Activated CD8-positive, alpha-beta T cell treated with anti-CD3 and anti-CD28 coated beads for 36 hours (primary cell): ENCODE data around the gene OR4N2. TPM values are rescaled to one million over a fixed set of nuclear protein-coding genes. Genes with fewer than 3 reads are reported as not detected.
"Not testable (repeated sequence)": the region's sequence is repeated elsewhere in the genome, so short reads cannot be mapped to it uniquely, and the experiment has no call there.

ENCODE experiments used
- ATAC-seq: fragments of 200-7000 bp; cut with Tn5 transposase; one replicate; pipeline ENCODE4 v1.10.0; 2021; ENCODE audit warnings: mild to moderate bottlenecking, moderate library complexity
- CTCF ChIA-PET: fragments of 350-600 bp; sonication (Branson Sonifier 250); formaldehyde crosslinking; loops from one replicate; lab custom pipeline; 2021; ENCODE audit warnings: antibody characterized with exemption; lab: Charles Lee
- POLR2A ChIA-PET: fragments of 350-600 bp; sonication (Branson Sonifier 250); formaldehyde crosslinking; loops from one replicate; lab custom pipeline; 2021; ENCODE audit warnings: antibody characterized with exemption; lab: Charles Lee
- DNase-seq: peaks from one replicate; pipeline ENCODE4 v3.0.0-alpha.2; 2020
- H3K27ac Mint-ChIP-seq: one replicate; pipeline ENCODE4 v1.8.0; 2021; ENCODE audit warnings: mild to moderate bottlenecking, mixed read lengths
- H3K27me3 Mint-ChIP-seq: one replicate; pipeline ENCODE4 v1.8.0; 2021; ENCODE audit warnings: mixed read lengths
- H3K36me3 Mint-ChIP-seq: one replicate; pipeline ENCODE4 v1.8.0; 2021; ENCODE audit warnings: low read depth, mixed read lengths
- H3K4me1 Mint-ChIP-seq: one replicate; pipeline ENCODE4 v1.8.0; 2021; ENCODE audit warnings: low read depth, mixed read lengths
- H3K4me3 Mint-ChIP-seq: one replicate; pipeline ENCODE4 v1.8.0; 2021; ENCODE audit warnings: mild to moderate bottlenecking, moderate library complexity, mixed read lengths
- H3K9me3 Mint-ChIP-seq: one replicate; pipeline ENCODE4 v1.8.0; 2021; ENCODE audit warnings: mixed read lengths
- intact Hi-C: fragments of 100-400 bp; cut with micrococcal nuclease; formaldehyde crosslinking; loops from one replicate; pipeline ENCODE4 v1.10.0; 2022
- total RNA-seq, 2 experiments: library from RNA; stranded (reverse); gene quantifications; one replicate each; pipeline ENCODE4 v1.2.3, GENCODE V29; 2021
- TF ChIP-seq, protein P1 (sequence below): fragments of 200-600 bp; IDR thresholded peaks from one replicate; pipeline ENCODE4 v1.8.0; 2022; ENCODE audit warnings: antibody characterized with exemption, mild to moderate bottlenecking

The OR4N2 gene, protein sequence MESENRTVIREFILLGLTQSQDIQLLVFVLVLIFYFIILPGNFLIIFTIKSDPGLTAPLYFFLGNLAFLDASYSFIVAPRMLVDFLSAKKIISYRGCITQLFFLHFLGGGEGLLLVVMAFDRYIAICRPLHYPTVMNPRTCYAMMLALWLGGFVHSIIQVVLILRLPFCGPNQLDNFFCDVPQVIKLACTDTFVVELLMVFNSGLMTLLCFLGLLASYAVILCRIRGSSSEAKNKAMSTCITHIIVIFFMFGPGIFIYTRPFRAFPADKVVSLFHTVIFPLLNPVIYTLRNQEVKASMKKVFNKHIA
- not detected for total RNA-seq

DNA sequence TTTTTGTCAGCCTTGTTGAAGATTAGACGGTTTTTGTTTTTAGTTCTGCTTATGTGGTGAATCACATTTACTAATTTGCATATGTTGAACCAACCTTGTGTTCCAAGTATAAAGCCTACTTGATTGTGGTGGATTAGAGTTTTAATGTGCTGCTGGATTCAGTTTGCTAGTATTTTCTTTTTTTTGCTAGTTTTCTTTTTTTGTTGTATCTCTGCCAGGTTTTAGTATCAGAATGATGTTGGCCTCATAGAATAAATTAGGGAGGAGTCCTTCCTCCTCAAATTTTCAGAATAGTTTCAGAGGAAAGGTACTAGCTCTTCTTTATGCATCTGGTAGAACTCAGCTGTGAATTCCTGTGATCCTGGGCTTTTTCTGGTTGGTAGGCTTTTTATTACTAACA is at the start of gene OR4N2:
OR4N2 (plus strand) TSS at position 301 of the 400 bp plus-strand sequence. CDS start 23,679 bp downstream, outside the sequence.
- POLR2A ChIA-PET, H3K4me1 Mint-ChIP-seq: not testable (repeated sequence)

DNA sequence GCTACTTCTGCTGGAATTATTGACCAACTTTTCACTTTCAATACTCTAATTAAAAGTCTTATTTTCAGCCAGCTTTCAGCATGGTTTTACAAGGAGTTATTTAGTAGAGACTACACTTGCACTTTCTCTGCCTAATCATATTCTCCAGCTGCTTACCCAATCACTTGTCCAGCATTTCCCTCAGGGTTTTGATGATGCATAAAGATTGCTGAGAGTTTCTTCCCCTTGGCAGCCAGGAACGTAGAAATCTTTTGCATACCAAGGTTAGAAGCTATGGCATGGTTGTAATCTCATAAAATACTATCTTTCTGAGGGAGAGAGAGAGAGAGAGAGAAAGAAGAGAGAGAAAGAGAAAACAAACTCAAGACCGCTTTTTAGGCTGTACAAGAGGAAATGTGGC is 49.4 kb upstream of the OR4N2 start:
- H3K27me3 Mint-ChIP-seq = no peaks in the 10 kb centered on the region
- intact Hi-C loops = no loop called here
- TF ChIP-seq, protein P1, sequence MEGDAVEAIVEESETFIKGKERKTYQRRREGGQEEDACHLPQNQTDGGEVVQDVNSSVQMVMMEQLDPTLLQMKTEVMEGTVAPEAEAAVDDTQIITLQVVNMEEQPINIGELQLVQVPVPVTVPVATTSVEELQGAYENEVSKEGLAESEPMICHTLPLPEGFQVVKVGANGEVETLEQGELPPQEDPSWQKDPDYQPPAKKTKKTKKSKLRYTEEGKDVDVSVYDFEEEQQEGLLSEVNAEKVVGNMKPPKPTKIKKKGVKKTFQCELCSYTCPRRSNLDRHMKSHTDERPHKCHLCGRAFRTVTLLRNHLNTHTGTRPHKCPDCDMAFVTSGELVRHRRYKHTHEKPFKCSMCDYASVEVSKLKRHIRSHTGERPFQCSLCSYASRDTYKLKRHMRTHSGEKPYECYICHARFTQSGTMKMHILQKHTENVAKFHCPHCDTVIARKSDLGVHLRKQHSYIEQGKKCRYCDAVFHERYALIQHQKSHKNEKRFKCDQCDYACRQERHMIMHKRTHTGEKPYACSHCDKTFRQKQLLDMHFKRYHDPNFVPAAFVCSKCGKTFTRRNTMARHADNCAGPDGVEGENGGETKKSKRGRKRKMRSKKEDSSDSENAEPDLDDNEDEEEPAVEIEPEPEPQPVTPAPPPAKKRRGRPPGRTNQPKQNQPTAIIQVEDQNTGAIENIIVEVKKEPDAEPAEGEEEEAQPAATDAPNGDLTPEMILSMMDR = no peak
- POLR2A ChIA-PET = no interaction called here
- no peak overlapping the region for H3K27ac Mint-ChIP-seq
- no peak for ATAC-seq
- no peak overlapping the region for H3K4me3 Mint-ChIP-seq
- H3K9me3 Mint-ChIP-seq = no peaks in the 10 kb centered on the region
- DNase-seq = no peak
- no peaks in the 10 kb centered on the region for H3K4me1 Mint-ChIP-seq
- no peaks in the 10 kb centered on the region for H3K36me3 Mint-ChIP-seq
- CTCF ChIA-PET = no interaction called here

More for the DNA sequence above, at the start of gene OR4N2:
- H3K27ac Mint-ChIP-seq, ATAC-seq, CTCF ChIA-PET, intact Hi-C loops, H3K36me3 Mint-ChIP-seq, DNase-seq, H3K27me3 Mint-ChIP-seq, H3K9me3 Mint-ChIP-seq, H3K4me3 Mint-ChIP-seq: not testable (repeated sequence)

DNA sequence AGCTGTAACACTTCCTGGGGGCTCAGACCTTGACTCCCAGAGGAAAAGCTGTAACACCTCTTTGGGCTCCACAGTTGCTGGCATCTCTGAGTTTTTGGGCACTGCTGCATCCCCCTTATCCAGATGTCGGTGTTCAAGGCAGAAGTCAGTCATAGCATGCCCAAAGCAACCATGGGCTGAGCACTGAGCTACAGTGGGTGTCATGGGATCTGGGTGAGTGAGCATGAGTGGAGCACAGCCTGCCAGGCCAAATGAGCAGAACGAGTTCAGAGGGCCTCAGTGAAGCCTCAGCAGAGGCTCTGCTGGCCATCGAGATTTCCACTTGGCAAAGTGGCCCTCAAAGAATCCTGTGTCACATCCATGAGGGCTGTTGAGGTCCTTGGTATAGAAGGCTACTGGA is 32.1 kb upstream of the OR4N2 start:
- CTCF ChIA-PET, ATAC-seq, intact Hi-C loops, DNase-seq, H3K27me3 Mint-ChIP-seq, POLR2A ChIA-PET, H3K36me3 Mint-ChIP-seq, H3K4me3 Mint-ChIP-seq, H3K4me1 Mint-ChIP-seq, H3K27ac Mint-ChIP-seq: not testable (repeated sequence)
- H3K9me3 Mint-ChIP-seq = peaks cover 17% of the 10 kb centered on the region

DNA sequence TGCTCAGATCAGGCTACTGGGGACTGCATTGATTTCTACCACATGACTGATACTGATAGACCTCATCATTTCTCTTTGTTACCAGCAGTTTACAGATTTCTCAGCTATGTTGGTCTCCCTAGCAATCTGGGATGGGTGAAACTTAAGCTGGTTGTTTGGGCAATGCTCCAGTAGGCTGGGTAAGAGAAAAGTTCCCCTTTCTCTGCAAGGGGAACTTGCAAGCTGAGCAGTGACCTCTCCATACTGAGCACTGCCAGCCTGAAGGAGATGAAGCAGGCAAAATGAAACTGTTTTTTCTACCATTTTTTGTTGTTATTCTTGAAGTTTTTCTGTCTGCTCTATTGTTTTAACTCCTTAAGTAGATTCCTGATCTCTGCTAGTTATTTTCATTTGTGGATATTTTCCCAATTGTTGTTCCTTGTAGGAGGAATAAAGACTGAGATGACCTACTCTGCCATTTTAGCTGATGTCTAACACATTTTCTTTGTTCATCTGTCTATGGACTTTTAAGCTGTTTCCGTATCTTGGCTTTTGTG is 31.6 kb upstream of the OR4N2 start:
- intact Hi-C loops = no loop called here
- ChIA-PET POLR2A (no interaction called here), CTCF (no interaction called here)
- ATAC-seq = no peak
- Mint-ChIP-seq H3K4me3 (no peak overlapping the region), H3K27ac (no peak overlapping the region), H3K9me3 (peaks cover 15% of the 10 kb centered on the region), H3K27me3 (peaks cover 4% of the 10 kb centered on the region), H3K36me3 (no peaks in the 10 kb centered on the region), H3K4me1 (no peaks in the 10 kb centered on the region)
- no peak for DNase-seq
- TF ChIP-seq, protein P1 = no peak

DNA sequence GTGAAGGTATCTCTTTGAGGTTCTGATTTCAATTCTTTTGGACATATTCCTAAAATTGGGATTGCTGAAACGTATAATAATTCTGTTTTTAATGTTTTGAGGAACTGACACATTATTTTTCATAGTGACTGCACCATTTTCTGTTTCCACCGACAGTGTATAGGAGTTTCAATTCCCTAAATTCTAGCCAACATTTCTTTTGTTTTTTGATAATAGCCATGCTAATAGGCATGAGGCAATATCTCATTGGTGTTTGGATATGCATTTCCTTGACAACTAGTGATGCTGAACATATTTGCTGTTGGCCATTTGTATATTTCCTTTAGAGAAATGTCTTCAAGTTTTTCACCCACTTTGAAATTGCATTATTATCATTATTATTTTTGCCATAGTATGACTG is 31.1 kb upstream of the OR4N2 start:
- H3K4me3 Mint-ChIP-seq, POLR2A ChIA-PET, H3K36me3 Mint-ChIP-seq, H3K4me1 Mint-ChIP-seq, CTCF ChIA-PET, ATAC-seq, intact Hi-C loops, H3K27ac Mint-ChIP-seq, H3K27me3 Mint-ChIP-seq, DNase-seq: not testable (repeated sequence)
- peaks cover 15% of the 10 kb centered on the region for H3K9me3 Mint-ChIP-seq

DNA sequence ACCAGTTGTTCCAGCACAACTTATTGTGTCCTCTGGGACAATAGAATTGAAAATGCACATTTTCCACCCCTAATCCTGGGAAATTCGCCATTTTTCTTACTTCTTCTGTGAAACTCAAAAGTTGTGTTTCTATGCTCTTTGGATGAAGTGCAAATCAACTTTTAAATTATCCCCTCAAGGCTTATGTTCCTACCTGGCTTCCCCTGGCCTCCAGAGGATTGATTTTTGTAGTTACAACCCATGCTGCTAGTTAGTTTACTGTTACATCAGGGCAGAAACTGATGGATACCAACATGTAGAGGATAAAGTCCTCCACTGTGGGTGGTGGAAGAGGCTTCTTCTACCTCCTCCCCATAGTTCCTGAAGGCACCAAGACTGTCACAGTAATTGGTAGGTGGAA is 30.4 kb upstream of the OR4N2 start, which contains the start of gene OR4M1:
OR4M1 (plus strand) TSS at position 301 of the 400 bp plus-strand sequence. CDS start 6,819 bp downstream, outside the sequence.
- POLR2A ChIA-PET, H3K27ac Mint-ChIP-seq, H3K36me3 Mint-ChIP-seq, ATAC-seq, intact Hi-C loops, DNase-seq, H3K27me3 Mint-ChIP-seq, CTCF ChIA-PET, H3K4me3 Mint-ChIP-seq, H3K4me1 Mint-ChIP-seq: not testable (repeated sequence)
- H3K9me3 Mint-ChIP-seq = peaks cover 15% of the 10 kb centered on the region

DNA sequence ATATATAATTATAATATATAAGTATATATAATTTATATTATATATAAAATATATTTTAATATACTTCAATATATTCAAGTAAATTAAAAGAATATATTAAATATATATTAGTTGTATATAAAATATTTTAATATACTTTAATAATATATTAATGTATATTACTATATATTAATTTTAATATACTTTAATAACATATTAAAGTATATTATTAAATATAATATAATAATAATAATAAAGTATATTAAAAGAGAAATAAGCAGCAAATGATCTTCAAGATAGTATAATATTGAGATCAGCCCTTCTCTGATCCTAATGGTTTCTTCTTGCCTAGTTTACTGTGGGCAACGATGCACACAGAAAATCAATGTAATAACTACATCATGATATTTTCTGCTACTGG is 28.0 kb upstream of the OR4N2 start:
- TF ChIP-seq, protein P1 = no peak
- no peaks in the 10 kb centered on the region for H3K36me3 Mint-ChIP-seq
- no peaks in the 10 kb centered on the region for H3K4me1 Mint-ChIP-seq
- intact Hi-C loops = no loop called here
- H3K4me3 Mint-ChIP-seq = no peak overlapping the region
- DNase-seq (no peak), ATAC-seq (no peak)
- peaks cover 4% of the 10 kb centered on the region for H3K27me3 Mint-ChIP-seq
- H3K9me3 Mint-ChIP-seq = peaks cover 13% of the 10 kb centered on the region
- ChIA-PET POLR2A (no interaction called here), CTCF (no interaction called here)
- H3K27ac Mint-ChIP-seq = no peak overlapping the region

DNA sequence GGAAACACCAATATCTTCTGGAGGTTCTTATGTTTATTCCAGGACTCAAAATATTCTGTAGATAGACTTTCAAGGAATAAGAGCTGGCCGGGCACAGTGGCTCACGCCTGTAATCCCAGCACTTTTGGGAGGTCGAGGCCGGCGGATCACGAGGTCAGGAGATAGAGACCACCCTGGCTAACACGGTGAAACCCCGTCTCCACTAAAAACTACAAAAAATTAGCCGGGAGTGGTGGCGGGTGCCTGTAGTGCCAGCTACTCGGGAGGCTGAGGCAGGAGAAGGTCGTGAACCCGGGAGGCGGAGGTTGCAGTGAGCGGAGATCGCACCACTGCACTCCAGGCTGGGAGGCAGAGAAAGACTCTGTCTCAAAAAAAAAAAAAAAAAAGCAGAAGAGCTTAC is 17.7 kb upstream of the OR4N2 start:
- ATAC-seq, H3K9me3 Mint-ChIP-seq, H3K4me3 Mint-ChIP-seq, H3K4me1 Mint-ChIP-seq, intact Hi-C loops, H3K27me3 Mint-ChIP-seq, H3K36me3 Mint-ChIP-seq, CTCF ChIA-PET, DNase-seq, H3K27ac Mint-ChIP-seq, POLR2A ChIA-PET: not testable (repeated sequence)

DNA sequence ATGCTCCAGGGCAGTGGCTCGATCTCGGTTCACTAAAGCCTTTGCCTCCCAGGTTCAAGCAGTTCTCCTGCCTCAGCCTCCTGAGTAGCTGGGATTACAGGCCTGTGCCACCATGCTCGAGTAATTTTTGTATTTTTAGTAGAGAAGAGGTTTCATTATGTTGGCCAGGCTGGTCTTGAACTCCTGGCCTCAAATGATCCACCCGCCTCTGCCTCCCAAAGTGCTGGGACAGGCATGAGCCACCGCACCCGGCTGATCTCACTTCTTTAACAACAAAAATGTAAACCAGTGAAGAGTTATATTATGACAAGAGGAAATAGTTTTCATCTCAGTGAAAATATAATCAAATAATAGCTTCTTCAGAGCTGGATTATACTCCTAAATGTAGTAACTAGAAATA is 16.3 kb upstream of the OR4N2 start:
- CTCF ChIA-PET, H3K27ac Mint-ChIP-seq, H3K4me1 Mint-ChIP-seq, intact Hi-C loops, H3K27me3 Mint-ChIP-seq, POLR2A ChIA-PET, ATAC-seq, H3K36me3 Mint-ChIP-seq, H3K4me3 Mint-ChIP-seq, DNase-seq, H3K9me3 Mint-ChIP-seq: not testable (repeated sequence)
